Measurements from ENCODE around the gene LTB4R.

LTB4R gene, protein sequence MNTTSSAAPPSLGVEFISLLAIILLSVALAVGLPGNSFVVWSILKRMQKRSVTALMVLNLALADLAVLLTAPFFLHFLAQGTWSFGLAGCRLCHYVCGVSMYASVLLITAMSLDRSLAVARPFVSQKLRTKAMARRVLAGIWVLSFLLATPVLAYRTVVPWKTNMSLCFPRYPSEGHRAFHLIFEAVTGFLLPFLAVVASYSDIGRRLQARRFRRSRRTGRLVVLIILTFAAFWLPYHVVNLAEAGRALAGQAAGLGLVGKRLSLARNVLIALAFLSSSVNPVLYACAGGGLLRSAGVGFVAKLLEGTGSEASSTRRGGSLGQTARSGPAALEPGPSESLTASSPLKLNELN

DNA sequence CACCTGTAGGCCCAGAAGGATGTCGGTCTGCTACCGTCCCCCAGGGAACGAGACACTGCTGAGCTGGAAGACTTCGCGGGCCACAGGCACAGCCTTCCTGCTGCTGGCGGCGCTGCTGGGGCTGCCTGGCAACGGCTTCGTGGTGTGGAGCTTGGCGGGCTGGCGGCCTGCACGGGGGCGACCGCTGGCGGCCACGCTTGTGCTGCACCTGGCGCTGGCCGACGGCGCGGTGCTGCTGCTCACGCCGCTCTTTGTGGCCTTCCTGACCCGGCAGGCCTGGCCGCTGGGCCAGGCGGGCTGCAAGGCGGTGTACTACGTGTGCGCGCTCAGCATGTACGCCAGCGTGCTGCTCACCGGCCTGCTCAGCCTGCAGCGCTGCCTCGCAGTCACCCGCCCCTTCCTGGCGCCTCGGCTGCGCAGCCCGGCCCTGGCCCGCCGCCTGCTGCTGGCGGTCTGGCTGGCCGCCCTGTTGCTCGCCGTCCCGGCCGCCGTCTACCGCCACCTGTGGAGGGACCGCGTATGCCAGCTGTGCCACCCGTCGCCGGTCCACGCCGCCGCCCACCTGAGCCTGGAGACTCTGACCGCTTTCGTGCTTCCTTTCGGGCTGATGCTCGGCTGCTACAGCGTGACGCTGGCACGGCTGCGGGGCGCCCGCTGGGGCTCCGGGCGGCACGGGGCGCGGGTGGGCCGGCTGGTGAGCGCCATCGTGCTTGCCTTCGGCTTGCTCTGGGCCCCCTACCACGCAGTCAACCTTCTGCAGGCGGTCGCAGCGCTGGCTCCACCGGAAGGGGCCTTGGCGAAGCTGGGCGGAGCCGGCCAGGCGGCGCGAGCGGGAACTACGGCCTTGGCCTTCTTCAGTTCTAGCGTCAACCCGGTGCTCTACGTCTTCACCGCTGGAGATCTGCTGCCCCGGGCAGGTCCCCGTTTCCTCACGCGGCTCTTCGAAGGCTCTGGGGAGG is at the start of gene LTB4R:
LTB4R (plus strand) TSS at position 857 of the 959 bp plus-strand sequence. CDS start 4,150 bp downstream, outside the sequence.
- DNase-seq (ENCODE audit: insufficient read length, low spot score) (no peak), FAIRE-seq (no peak)

DNA sequence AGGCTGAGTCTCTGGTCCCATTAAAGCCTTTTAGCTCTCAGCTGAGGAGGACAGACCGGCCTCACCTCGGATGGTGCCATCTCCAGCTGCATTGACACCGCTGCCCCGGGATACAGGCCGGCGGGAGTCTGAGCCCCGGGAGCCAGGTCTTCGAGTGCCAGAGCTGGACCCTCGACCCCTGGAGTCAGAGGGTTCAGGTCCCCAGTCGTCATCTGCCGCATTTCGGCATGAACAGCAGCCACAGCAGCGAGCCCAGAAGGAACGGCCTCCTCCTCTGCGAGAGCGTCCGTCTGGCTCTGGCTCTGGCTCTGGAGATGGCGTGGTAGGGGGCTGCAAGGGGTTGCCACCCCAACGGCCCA is 49.4 kb upstream of the LTB4R start:
- DNase-seq (ENCODE audit: insufficient read length, low spot score), result no peak
- FAIRE-seq, result no peak

DNA sequence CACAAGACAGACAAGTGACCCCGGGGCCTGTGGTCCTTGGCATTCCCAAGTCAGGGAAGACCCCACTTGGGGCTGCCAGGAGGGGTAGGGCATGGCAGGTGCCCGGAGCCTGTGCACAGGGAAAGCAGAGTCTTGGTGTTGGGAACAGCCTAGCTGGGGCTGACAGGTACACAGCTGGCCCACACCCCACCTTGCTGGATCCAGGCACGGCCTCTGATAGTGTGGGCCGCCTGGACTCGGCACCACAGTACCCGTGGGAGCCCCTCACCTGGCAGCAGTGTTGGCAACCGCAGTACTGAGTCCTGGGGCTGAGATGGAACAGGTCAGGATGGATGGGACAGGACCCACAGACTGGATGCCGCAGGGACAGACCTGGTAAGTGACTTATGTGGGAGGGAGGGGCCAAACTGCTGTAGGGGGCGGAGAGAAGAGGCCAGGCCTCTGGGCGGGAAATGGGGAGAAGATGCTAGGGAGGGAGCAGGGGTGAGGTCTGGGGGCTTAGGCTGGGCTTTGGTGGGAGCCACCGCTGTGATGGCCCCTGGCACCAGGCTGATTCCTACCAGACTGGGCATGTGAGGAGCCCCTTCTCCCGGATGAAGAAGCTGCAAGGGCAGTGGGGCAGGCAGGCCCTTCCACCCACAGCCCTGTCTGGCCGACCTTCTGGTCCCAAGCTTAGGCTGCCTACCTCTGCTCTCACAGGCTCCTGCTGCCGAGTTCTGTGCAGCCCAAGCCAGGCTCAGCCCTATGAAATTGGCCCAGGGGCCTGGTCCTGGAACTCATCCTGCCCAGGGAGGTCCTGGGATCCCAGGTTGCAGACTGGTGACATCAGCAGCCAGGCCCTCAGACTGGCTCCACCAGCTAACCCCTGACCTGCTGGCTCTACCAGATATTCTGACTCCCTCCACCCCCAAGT is 48.2 kb upstream of the LTB4R start, which contains the start of gene TGM1:
TGM1 (minus strand) TSS at position 357 of the 913 bp plus-strand sequence. CDS start 825 bp downstream, outside the sequence.
- DNase-seq (ENCODE audit: insufficient read length, low spot score) (no peak), FAIRE-seq (no peak)

DNA sequence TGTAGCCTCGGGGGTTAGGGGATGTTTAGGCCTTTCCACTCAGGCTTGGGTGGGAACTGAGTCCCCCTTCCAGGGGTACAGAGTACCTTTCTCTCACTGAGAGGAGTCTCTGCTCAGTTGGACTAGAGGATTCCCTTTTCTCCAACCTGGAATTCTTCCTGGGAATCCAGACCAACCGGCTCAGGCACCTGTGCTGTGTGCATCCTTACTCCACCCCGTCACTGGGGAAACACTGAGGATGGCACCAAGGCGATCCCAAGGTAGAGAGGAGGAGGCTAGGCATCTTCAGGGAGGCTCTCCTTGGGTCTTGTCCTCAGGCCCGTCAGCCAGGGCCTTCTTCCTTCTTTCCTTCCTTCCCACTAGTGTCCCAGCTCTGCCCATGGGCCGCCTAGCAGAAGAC is 47.5 kb upstream of the LTB4R start:
- no peak for DNase-seq (ENCODE audit: insufficient read length, low spot score)
- no peak for FAIRE-seq

DNA sequence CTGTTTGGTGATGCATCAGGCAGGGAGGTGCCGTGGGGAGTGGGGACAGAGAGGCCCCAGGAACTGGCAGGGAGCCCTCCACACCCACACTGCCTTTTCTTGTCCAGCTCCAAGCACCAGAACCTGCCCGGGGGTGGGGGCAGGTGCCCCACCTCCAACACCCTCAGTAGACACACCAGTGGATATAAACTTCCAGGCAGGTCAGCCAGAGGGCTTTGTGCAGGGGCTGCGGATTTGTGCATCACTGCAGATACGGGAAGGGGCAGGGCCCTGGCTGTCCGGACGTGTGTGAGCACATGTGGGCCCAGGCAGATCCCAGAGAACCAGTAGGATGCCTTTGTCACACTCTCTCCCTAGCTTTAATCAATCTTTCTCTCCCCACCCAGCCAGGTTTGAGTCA is 47.0 kb upstream of the LTB4R start:
- FAIRE-seq (no peak), DNase-seq (ENCODE audit: insufficient read length, low spot score) (no peak)

DNA sequence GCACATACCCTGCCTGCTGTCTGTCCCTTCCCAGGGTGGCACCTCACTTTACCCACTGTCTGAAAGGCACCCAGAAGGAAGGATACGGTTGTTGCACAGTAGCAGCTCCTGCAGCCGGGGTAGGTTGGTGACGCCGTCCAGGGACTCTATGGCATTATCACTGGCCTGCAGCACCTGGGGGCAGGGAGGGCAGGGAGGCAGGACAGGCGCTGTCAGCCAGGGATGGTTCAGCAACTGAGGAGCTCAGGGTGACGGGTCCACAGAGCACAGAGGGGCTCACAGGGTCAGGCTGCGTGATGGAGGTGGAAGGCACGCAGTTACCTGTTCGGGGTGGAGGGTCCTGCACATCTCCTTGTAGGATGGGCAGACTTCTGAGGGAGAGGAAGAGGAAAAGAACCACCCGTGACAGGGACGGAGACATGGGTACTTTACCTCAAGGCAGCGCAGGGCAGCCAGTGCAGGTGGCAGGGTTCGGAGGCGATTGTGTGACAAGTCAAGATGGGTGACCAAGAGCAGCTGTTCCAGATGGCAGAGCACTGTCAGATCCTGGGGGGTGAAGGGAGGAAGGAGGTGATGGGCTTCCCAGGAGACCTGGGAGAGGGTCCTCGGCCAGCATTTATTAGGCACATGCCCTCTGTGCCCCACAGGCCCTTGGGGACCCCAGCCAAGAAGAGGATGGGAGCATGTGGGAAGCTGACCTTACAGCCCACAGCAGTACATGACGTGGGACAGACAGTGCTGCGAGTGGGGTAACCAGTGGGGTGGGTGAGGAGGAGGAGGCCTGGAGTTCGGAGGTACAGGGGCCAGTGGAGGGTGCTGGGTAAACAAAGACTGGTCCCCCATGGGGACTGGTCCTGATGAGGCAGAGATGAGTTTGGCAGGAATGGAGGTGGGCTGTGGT is 44.7 kb upstream of the LTB4R start:
- FAIRE-seq, result no peak

DNA sequence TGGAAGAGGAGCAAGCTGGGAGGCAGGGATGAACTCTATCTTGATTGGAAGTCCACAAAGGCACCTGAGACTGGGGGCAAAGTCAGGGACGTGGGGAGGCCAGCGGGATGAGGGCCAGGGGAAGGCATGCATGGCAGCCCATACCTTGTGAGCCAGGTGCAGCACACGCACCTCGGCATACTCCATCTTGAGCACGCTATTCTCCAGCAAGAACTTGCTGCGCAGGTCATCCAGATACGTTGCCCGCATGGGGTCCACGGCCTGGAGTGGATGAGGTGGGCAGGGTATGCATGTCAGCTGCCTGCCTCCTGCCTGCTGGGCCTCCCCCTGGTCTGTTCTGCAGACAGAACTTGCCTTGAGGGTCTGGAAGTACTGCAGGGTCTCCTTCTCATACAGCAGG is 43.8 kb upstream of the LTB4R start:
- DNase-seq (ENCODE audit: insufficient read length, low spot score) (no peak), FAIRE-seq (no peak)

More for the DNA sequence above, 44.7 kb upstream of the LTB4R start:
- no peak for DNase-seq (ENCODE audit: insufficient read length, low spot score)

DNA sequence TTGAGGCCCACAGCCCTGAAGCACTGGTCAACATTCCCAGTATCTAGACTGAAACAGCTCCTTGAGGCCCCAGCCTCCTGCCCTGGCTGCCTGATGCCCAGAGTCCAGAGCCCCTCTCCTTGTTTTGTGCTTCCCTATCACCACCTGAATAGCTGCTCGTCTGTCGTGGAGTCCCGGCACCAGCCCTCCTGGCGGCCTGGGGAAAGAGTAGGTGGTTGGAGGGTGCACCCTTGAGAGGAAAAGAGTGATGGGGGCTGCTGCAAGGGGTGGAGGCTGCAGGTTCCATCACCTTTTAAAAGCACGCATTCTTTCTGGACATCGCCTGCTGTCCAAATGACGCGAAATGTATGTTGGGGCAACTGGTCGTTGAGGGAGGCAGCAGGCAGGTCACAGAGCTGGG is 43.1 kb upstream of the LTB4R start:
- no peak for FAIRE-seq
- no peak for DNase-seq (ENCODE audit: insufficient read length, low spot score)

DNA sequence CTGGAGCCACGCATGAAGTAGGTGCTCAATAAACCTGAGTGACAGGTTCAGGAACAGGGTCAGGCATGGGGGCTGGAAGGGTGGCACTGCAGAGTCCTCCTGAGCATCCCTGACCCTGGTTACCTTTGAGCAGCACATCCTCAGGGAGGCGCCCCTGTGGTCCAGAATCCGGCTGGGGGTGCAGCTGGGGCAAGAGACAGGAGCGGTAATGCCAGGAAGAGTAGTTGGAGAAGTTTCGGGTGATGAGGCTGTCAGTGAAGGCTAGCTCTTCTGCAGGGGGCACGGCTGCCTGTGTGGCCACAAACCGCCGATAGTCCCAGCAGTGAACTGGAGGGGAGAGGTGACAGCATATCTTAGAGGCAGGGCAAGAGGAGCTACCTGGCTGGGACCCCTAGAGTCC is 41.9 kb upstream of the LTB4R start:
- DNase-seq (ENCODE audit: insufficient read length, low spot score) (no peak), FAIRE-seq (no peak)

DNA sequence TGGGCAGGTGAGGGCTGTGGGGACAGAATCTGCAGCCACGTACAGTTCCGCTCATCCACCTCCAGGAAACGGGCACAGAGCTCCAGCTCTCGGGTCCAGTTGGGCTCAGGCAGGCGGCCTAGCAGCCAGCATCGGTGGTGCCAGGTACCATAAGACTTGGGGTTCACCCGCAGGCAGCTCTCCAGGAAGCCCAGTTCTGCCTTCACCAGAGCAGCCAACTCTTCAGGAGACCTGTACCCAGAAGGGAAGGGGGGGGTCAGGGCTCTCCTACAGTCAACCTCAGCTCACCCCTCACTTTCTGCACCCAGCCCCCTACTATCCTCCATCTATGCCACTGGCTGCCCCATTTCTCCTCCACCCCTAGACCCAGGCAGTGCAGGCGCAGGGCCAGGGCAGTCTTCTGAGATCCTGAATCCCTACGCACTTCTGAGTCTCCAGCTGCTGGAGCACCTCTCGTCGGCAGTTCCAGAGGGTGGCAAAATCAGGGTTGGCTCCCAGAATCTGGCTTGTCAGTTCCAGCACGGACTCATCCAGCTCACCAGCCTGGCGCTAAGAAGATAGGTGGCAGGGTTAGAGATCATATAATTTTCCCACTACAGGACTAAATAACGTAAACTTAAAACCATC is 41.3 kb upstream of the LTB4R start:
- DNase-seq (ENCODE audit: insufficient read length, low spot score), result no peak
- FAIRE-seq, result no peak

DNA sequence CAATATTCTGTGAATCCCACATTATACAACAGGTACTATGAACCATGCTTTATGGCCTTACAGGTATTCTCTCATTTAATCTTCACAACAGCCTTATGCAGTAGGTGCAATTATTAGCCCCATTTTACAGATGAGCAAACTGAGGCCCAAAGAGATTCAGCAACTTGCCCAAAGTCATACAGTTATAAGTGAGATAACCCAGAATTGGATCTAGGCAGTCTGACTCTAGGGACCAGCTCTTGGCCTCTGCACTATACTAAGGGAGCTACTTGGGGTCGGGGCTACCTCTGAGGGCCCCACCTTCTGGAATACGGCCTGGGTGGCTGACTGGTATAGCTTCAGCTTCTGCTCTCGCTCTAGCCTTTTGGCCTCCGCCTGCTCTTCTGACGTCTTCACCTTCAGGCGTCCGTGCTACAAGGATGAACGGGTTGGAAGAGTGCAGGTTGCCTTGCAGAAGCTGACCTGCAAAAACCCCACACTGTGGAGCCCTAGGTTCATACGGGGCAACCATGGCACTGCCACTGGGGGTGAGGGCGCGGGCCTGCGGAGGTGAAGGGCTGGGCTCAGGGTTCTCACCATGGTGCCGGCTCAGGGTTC is 40.7 kb upstream of the LTB4R start:
- no peak for DNase-seq (ENCODE audit: insufficient read length, low spot score)

DNA sequence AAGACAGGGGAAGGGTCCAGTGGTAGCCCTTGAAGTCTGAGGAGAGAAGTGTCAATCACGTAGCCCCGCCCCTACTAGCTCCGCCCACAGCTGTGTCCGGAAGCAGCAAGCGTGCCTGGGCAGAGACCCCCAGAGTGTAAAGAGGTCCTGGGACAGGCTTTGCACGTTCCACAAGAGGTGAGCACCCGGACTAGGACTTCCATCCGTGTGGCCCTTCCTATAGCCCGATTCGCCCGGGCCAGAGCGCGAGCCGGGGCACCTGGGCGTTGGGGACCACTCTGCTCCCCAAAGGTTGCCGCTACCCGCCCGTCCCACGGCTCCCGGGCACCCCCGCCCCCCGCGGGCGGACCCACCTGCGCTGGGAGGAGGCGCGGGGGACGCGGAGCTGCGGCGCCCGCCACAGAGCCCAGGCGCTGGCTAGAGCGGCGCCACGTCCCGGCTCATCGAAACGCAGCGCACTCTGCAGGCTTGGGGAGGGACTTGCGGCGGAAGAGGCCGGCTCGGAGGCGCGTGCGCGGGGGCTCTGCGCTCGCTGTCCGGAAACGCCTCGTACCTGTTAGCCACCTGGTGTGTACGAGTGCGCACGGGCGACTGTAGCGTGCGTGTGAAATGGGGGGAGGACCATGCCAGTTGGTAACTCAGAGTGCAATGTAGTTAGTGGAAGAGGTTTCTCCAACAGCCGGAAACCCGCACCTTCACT is 40.0 kb upstream of the LTB4R start, which contains the start of gene RABGGTA:
RABGGTA (minus strand) TSS at position 464 of the 700 bp plus-strand sequence. CDS start 482 bp downstream, outside the sequence.
- no peak for FAIRE-seq
- peak; percentile 84 for DNase-seq (ENCODE audit: insufficient read length, low spot score)

More for the DNA sequence above, 40.7 kb upstream of the LTB4R start:
- no peak for FAIRE-seq

DNA sequence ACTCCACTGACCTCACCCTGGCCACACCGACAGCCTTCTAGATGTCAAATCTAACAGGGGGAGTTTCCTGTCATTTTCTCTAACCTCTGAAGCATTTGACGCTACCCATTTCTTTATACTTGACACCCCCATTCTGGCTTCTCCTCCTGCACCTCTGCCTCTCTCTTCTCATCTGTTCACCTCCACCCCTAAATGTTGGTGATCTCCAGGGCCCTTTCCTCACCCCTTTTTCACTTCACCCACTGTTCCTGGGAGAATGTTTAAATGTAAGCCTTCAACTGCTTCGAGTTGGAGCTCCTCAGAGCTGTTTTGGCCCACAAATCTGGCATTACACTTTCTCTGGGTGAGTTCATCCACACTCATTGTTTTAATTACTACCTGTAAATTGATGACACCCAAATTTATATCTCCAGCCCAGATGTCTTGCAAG is 39.5 kb upstream of the LTB4R start:
- no peak for DNase-seq (ENCODE audit: insufficient read length, low spot score)
- no peak for FAIRE-seq

DNA sequence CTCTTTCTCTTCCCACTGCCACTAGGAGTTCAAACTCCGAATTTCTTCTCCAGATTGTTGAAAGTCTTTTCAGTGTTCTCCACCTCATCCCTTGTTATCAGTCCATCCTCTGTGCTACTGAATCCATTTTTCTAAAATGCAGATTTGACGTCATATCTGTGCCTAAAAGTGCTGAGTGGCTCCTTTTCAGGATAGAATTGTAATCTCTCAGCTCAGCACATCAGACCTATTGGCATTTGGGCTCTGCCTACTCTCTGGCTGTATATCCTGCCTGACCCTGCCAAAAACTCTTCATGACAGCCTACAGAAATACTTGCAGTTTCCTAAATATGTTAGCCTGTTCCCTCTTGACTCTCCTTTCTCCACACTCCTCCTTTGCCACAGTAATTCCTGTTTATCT is 38.8 kb upstream of the LTB4R start:
- no peak for FAIRE-seq
- no peak for DNase-seq (ENCODE audit: insufficient read length, low spot score)

DNA sequence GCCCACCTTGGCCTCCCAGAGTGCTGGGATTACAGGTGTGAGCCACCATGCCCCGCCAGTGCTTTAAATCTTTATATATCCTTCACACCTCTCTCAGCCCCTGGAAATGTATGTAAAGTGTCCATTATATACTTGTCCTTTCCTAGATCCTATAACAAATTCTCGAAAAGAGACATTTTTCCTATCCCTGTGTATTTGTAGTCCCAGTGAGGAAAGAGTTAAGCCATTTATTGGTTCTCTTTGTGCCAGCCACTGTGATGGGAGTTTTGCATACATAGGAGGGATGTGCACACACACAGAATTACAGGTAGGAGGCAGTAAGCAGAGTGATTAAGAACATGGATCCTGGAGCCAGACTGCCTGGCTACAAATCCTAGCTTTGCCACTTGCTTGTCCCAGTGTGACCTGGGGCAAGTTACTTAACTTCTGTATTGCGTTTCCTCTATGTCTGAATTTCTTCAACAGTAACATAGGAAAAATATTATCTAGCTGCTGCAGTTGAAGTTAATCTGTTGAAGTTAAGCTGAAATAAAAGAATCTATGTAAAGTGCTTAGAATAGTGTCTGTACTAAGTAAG is 37.8 kb upstream of the LTB4R start:
- DNase-seq (ENCODE audit: insufficient read length, low spot score), result no peak

DNA sequence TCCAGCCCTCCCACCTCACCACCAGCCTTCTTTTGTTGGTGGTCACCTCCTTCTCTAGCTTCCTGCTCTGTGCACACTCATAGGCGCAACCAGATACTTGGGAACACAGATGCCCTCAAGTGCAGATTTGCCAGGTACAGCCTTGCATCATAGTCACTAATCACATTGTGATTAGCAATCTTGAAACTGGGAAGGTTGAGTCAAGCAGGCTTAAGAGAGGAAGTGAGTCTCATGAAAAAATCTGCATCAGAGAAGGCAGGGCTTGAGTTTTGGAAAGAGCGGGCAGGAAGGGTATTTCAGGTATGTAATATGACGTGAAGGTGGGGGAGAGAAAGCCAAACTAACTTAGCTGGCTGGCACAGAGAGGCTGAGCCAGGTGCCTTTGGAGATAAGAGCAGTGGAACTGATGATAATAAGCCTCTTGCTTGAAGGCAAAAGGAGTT is 37.2 kb upstream of the LTB4R start:
- no peak for FAIRE-seq

More for the DNA sequence above, 37.8 kb upstream of the LTB4R start:
- FAIRE-seq, result no peak

DNA sequence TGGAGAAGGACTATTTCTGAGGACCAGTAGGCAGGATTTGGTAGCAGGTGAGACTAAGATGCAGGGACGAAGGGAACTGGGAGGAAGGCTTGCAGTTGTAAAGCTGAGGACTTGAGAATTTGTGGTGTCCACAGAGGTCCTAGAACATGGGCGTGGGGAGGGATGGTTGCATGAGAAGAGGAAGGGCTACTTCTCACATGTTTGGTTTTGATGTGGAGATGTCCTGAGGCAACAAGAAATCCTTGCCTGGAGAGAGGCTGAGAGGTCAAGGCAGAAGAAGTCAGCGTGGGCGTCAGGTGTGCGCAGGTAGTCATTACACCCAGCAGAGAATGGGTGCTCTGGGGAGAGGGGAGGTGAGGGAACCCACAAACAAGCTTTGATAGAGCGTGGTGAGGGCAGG is 34.2 kb upstream of the LTB4R start:
- DNase-seq (ENCODE audit: insufficient read length, low spot score) (no peak), FAIRE-seq (no peak)

More for the DNA sequence above, 37.2 kb upstream of the LTB4R start:
- no peak for DNase-seq (ENCODE audit: insufficient read length, low spot score)
